HepG2 (cell line): ENCODE data around the gene CSNK2A1. TPM values are rescaled to one million over a fixed set of nuclear protein-coding genes. Genes with fewer than 3 reads are reported as not detected.

Experiments used
- ARID5B ChIP-seq: IDR thresholded peaks from 2 replicates; pipeline ENCODE4 v1.4.0; 2020; ENCODE audit warnings: mild to moderate bottlenecking, missing genetic modification reagents
- CEBPB ChIP-seq: IDR thresholded peaks from 2 replicates; pipeline ENCODE4 v1.6.1; 2011; ENCODE audit warnings: low read depth, low read length, improper control_type of control experiment, borderline replicate concordance
- CSRNP2 ChIP-seq: sonication (generic); formaldehyde crosslinking; conservative IDR thresholded peaks from 2 replicates; pipeline ENCODE4 v1.8.0; 2022; ENCODE audit warnings: low read depth, missing genetic modification reagents
- ELF3 ChIP-seq: IDR thresholded peaks from 2 replicates; pipeline ENCODE4 v1.6.1; 2016; ENCODE audit warnings: missing genetic modification reagents, missing compliant biosample characterization
- FOXP4 ChIP-seq: sonication (generic); formaldehyde crosslinking; IDR thresholded peaks from 2 replicates; pipeline ENCODE4 v1.4.0; 2020; ENCODE audit warnings: missing genetic modification reagents
- GATAD2A ChIP-seq: IDR thresholded peaks from 2 replicates; pipeline ENCODE4 v1.6.1; 2016
- HDAC1 ChIP-seq: sonication (generic); formaldehyde crosslinking; IDR thresholded peaks from 2 replicates; pipeline ENCODE4 v1.5.1; 2020; ENCODE audit warnings: mild to moderate bottlenecking, missing genetic modification reagents
- HNF4G ChIP-seq, 2 experiments: sonication (generic) in 1 of 2; formaldehyde crosslinking in 1 of 2; IDR thresholded peaks; 2 replicates each; pipeline versions ENCODE4 v1.4.0 to v1.6.1; 2011 to 2020; ENCODE audit warnings: borderline replicate concordance in 2 of 2, low read depth in 2 of 2, mild to moderate bottlenecking in 2 of 2, low read length in 1 of 2, missing genetic modification reagents in 1 of 2, moderate library complexity in 1 of 2
- IRF2 ChIP-seq: IDR thresholded peaks from 2 replicates; pipeline ENCODE4 v1.6.1; 2018; ENCODE audit warnings: missing genetic modification reagents, missing compliant biosample characterization
- KLF16 ChIP-seq, 2 experiments: sonication (generic) in 1 of 2; formaldehyde crosslinking in 1 of 2; IDR thresholded peaks; 2 replicates each; pipeline versions ENCODE4 v1.6.1 to v1.8.0; 2016 to 2023; ENCODE audit warnings: missing genetic modification reagents in 2 of 2, missing compliant biosample characterization in 1 of 2
- LBX2 ChIP-seq: sonication (generic); formaldehyde crosslinking; IDR thresholded peaks from 2 replicates; pipeline ENCODE4 v1.5.0; 2020; ENCODE audit warnings: missing genetic modification reagents, mild to moderate bottlenecking, borderline replicate concordance
- MED1 ChIP-seq: sonication (generic); formaldehyde crosslinking; IDR thresholded peaks from 2 replicates; pipeline ENCODE4 v1.4.0; 2020; ENCODE audit warnings: missing genetic modification reagents
- MXI1 ChIP-seq: IDR thresholded peaks from 3 replicates; pipeline ENCODE4 v1.6.1; 2012; ENCODE audit warnings: low read depth, low read length, inconsistent platforms, borderline replicate concordance
- NCOA5 ChIP-seq: sonication (generic); formaldehyde crosslinking; IDR thresholded peaks from 2 replicates; pipeline ENCODE4 v1.4.0; 2020; ENCODE audit warnings: missing genetic modification reagents
- NR2F6 ChIP-seq, 2 experiments: IDR thresholded peaks; 2 replicates each; pipeline ENCODE4 v1.6.1; 2016; ENCODE audit warnings: antibody characterized with exemption in 1 of 2, mild to moderate bottlenecking in 1 of 2
- PHF21A ChIP-seq: sonication (generic); formaldehyde crosslinking; IDR thresholded peaks from 2 replicates; pipeline ENCODE4 v1.5.0; 2020; ENCODE audit warnings: mild to moderate bottlenecking, missing genetic modification reagents
- SIX4 ChIP-seq: sonication (generic); formaldehyde crosslinking; IDR thresholded peaks from 2 replicates; pipeline ENCODE4 v1.4.0; 2020; ENCODE audit warnings: missing genetic modification reagents
- SYNCRIP ChIP-seq: fragments of 200-400 bp; formaldehyde crosslinking; IDR thresholded peaks from 2 replicates; pipeline ENCODE4 v1.6.1; 2018; ENCODE audit warnings: mild to moderate bottlenecking, low read depth, low read length; ENCODE audit not compliant: insufficient read depth
- TEAD3 ChIP-seq: optimal IDR thresholded peaks from 2 replicates; pipeline ENCODE3; 2016; ENCODE audit warnings: borderline replicate concordance
- ZKSCAN8 ChIP-seq: IDR thresholded peaks from 2 replicates; pipeline ENCODE4 v1.6.1; 2016; ENCODE audit warnings: borderline replicate concordance, missing genetic modification reagents, missing compliant biosample characterization
- ZNF230 ChIP-seq: sonication (generic); formaldehyde crosslinking; IDR thresholded peaks from 2 replicates; pipeline ENCODE4 v1.4.0; 2020; ENCODE audit warnings: mild to moderate bottlenecking, missing genetic modification reagents
- ZNF558 ChIP-seq: sonication (generic); formaldehyde crosslinking; IDR thresholded peaks from 2 replicates; pipeline ENCODE4 v1.9.0; 2022; ENCODE audit warnings: mild to moderate bottlenecking, missing genetic modification reagents, borderline replicate concordance
- ZNF614 ChIP-seq: IDR thresholded peaks from 2 replicates; pipeline ENCODE4 v1.6.1; 2018; ENCODE audit warnings: missing biosample characterization, missing genetic modification reagents, inconsistent platforms, borderline replicate concordance
- polyA plus RNA-seq, 8 experiments: library from polyadenylated mRNA; depleted of rRNA in 3 of 8; stranded (reverse) in 7 of 8; unstranded in 1 of 8; fragments of >200 nt; fragmentation: Illumina TruSeq in 4 of 8; extraction: Trizol in 4 of 8; gene quantifications; 2 replicates each; pipeline versions ENCODE4 v1.2.1 to v1.2.3, GENCODE V29; 2011 to 2016; ENCODE audit warnings: low read depth in 4 of 8, missing spikeins in 1 of 8, mixed read lengths in 1 of 8; ENCODE audit not compliant: insufficient read depth in 1 of 8
- total RNA-seq, 5 experiments: library from RNA; depleted of rRNA; stranded (reverse); fragments of >200 nt; fragmentation: Illumina TruSeq; extraction: Trizol; gene quantifications; 2 replicates each; pipeline ENCODE4 v1.2.3, GENCODE V29; 2016; ENCODE audit warnings: low read depth in 1 of 5

CSNK2A1 gene
- total and polyA plus RNA-seq, 2 of the 13 experiments (the other 11 are each of a cell fraction or from before 2014, with no cell fraction given) = 153 to 231 TPM

GRCh38 chr20:504632-505075 is 38.9 kb downstream of the CSNK2A1 start (continued):
- no peak for TF ChIP-seq CSRNP2 (CRISPR knock-in tag)
- TF ChIP-seq NCOA5 = no peak
- TF ChIP-seq LBX2 (CRISPR knock-in tag) = no peak
- peak; percentile 77 for TF ChIP-seq GATAD2A (CRISPR knock-in tag)
- TF ChIP-seq ELF3 (CRISPR knock-in tag) = peak; percentile 82
- TF ChIP-seq NR2F6 (IDR thresholded peaks at IDR 0.05) = no peak
- peak; percentile 38; the same call in 1 of the 2 replicates for TF ChIP-seq NR2F6 (CRISPR knock-in tag; IDR thresholded peaks at IDR 0.05)
- peak; percentile 78 for TF ChIP-seq HNF4G (IDR thresholded peaks at IDR 0.05; ENCODE audit: borderline replicate concordance, low read depth, low read length)
- TF ChIP-seq HNF4G (CRISPR knock-in tag; IDR thresholded peaks at IDR 0.05; ENCODE audit: borderline replicate concordance, low read depth) = no peak
- 0 out of 2 replicates have a peak, but pooled peaks have one; percentile 54 for TF ChIP-seq ZKSCAN8 (CRISPR knock-in tag)
- 0 out of 2 replicates have a peak, but pooled peaks have one; percentile 22 for TF ChIP-seq ZNF614
- peak; percentile 23; the same call in 1 of the 2 replicates for TF ChIP-seq HDAC1 (CRISPR knock-in tag)
- TF ChIP-seq MXI1 = no peak; the same call in 2 of the 3 replicates
- TF ChIP-seq CEBPB = peak; percentile 97
- TF ChIP-seq SYNCRIP = no peak
- TF ChIP-seq TEAD3 = peak; percentile 45
- peak; percentile 57; the same call in 1 of the 2 replicates for TF ChIP-seq FOXP4 (CRISPR knock-in tag)
- TF ChIP-seq MED1 = peak; percentile 56; the same call in 1 of the 2 replicates
- TF ChIP-seq IRF2 (CRISPR knock-in tag) = peak; percentile 33; the same call in 1 of the 2 replicates
- TF ChIP-seq PHF21A (CRISPR knock-in tag) = 0 out of 2 replicates have a peak, but pooled peaks have one; percentile 20
- peak; percentile 56 for TF ChIP-seq ARID5B (CRISPR knock-in tag)
- TF ChIP-seq ZNF558 (CRISPR knock-in tag) = no peak
- no peak for TF ChIP-seq SIX4 (CRISPR knock-in tag)
- 0 out of 4 replicates have a peak, but pooled peaks of 1 of the 2 experiments have one; percentile 32 for TF ChIP-seq KLF16 (CRISPR knock-in tag; IDR thresholded peaks at IDR 0.05)
- no peak for TF ChIP-seq ZNF230 (CRISPR knock-in tag)
